Epithelial cell of proximal tubule (primary cell): ENCODE measurements around the gene PDSS2. TPM values are rescaled to one million over a fixed set of nuclear protein-coding genes. Genes with fewer than 3 reads are reported as not detected.

Experiments used
- DNase-seq: peaks from one replicate; pipeline ENCODE4 v3.0.0-alpha.2; 2011; ENCODE audit warnings: low read depth
- H3K4me3 ChIP-seq: 2 replicates; pipeline ENCODE4 v1.5.1; 2011; ENCODE audit warnings: low read depth, mild to moderate bottlenecking, low read length
- total RNA-seq: library from RNA; depleted of rRNA; stranded (reverse); fragments of >200 nt; gene quantifications from 2 replicates; pipeline ENCODE4 v1.2.3, GENCODE V29; 2015
- TF ChIP-seq, protein P1 (sequence below): conservative IDR thresholded peaks from 2 replicates; pipeline ENCODE4 v1.5.1; 2012; ENCODE audit warnings: low read depth, mild to moderate bottlenecking, low read length

The PDSS2 gene
- total RNA-seq, 1 donor from 2014 or later = 7.4 TPM

DNA sequence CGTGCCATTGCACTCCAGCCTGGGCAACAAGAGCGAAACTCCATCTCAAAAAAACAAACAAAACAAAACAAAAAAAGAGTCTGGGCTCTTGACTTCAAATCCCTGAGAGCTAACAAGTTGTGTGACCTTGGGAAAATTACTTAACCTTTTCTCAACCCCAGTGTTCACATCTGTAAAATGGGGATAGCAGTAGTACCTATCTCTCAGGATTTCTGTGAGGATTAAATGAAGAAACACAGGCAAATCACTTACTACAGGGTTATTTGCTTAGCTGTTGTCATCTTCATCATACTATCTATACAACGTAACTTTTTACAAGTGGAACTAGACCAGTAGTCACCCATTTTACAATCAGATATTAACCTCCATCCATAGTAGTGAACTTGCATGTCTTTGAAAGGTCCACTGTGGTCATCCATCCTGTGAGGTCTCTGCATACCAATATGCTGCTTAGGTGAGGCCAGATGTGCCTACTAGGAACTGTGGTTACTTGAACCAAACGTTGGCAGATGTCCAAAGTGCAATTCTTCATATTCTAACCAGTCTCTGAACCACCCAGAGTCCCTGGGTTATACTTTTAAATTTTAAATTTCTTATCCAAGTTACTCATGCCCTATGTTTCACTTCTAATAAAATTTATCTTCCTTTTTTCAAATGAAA is 215.2 kb downstream of the PDSS2 start:
- H3K4me3 ChIP-seq = no peak overlapping the region
- DNase-seq = no peak
- TF ChIP-seq, protein P1, sequence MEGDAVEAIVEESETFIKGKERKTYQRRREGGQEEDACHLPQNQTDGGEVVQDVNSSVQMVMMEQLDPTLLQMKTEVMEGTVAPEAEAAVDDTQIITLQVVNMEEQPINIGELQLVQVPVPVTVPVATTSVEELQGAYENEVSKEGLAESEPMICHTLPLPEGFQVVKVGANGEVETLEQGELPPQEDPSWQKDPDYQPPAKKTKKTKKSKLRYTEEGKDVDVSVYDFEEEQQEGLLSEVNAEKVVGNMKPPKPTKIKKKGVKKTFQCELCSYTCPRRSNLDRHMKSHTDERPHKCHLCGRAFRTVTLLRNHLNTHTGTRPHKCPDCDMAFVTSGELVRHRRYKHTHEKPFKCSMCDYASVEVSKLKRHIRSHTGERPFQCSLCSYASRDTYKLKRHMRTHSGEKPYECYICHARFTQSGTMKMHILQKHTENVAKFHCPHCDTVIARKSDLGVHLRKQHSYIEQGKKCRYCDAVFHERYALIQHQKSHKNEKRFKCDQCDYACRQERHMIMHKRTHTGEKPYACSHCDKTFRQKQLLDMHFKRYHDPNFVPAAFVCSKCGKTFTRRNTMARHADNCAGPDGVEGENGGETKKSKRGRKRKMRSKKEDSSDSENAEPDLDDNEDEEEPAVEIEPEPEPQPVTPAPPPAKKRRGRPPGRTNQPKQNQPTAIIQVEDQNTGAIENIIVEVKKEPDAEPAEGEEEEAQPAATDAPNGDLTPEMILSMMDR = no peak

DNA sequence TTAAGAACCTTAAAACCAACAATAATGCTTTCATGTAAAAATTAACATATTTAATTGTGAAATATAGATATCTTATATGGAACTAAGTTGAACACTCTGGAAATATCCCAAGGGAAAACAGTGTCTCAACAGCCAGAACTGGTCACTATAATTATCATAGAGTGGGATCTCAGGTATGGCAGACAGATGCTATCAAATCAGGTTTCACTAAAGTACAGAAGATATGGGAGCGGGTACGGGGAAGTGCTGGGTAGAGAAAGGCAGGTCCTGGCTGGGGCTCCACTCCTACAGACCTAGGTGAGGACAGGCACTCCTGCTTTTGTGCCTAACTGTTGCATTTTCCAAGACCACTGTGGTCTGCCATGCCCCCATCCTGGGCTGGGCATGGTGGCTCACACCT is 215.9 kb downstream of the PDSS2 start:
- no peak overlapping the region for H3K4me3 ChIP-seq
- TF ChIP-seq, protein P1 = no peak
- no peak for DNase-seq

GRCh38 chr6:107237992-107238660 is 221.2 kb downstream of the PDSS2 start:
- TF ChIP-seq, protein P1 = no peak
- no peak overlapping the region for H3K4me3 ChIP-seq
- DNase-seq = no peak

- TF ChIP-seq, protein P1 = no peak
- no peak for DNase-seq
- H3K4me3 ChIP-seq = no peak overlapping the region
Measured at GRCh38 chr6:107235511-107235910, 223.9 kb downstream of the PDSS2 start.

DNA sequence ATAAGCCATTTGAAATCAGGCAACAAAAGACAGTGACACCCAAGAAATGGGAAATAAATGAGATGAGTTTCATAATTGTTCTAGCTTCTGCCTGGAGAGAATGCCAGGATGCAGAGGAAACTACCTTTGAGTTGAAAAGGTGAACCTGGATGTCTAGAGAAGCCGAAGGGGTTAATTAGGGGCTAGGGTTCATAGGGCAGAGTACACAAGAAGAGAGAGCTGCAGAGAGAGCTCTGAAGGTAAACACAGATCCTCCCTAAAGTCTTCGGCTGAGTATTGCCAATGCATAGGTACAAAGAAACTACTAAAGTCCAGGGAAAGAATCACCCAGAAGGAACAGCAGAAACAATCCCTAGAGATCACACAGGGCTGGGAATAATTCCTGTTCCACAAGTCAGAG is 224.4 kb downstream of the PDSS2 start:
- TF ChIP-seq, protein P1 = no peak
- DNase-seq = no peak
- H3K4me3 ChIP-seq = no peak overlapping the region

DNA sequence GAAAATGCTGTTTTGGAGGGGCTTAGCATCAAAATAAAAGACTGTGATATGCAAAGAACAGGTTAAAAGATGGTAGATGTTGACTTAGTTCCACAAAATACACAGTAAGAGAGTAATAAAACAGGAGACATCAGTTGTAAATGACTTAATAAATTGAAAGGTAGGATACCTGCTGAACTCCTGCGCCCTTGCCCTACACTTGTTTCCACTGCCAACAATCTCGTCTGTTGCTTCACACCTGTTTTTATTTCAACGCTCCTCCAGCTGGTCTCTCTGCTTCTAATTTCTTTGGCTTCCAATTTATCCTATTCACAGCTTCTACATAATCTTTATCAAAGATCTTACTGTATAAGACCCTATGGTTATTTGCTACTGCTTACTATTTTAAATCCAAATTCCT is 228.1 kb downstream of the PDSS2 start:
- no peak for DNase-seq
- H3K4me3 ChIP-seq = no peak overlapping the region
- TF ChIP-seq, protein P1 = no peak

DNA sequence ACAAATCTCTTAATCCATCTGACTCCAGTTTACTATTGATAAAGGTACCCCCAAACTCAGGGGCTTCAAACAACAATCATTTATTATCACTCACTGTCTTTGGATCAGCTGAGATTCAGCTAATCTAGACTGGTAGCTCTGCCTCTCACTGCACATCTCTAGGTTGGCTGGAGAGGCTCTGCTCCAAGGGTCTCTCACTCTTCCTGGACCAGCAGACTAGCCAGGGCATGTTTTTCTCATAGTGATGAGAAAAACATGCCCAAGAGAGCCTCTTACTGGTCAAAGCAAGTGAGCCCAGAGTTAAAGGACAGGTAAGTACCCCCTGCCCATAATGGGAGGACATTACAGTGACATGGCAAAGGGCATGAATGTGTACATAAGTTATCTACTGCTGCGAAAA is 228.9 kb downstream of the PDSS2 start:
- no peak overlapping the region for H3K4me3 ChIP-seq
- TF ChIP-seq, protein P1 = no peak
- DNase-seq = no peak
